T1000 (cell line): Measurements from ENCODE around the gene AHCYL2.
"Not testable (repeated sequence)": the region's sequence is repeated elsewhere in the genome, so short reads cannot be mapped to it uniquely, and the experiment has no call there.

Source experiments
- DNase-seq: peaks from one replicate; lab custom pipeline; 2025; ENCODE audit warnings: mixed read lengths; lab: John Stamatoyannopoulos, UW

AHCYL2 gene

DNA sequence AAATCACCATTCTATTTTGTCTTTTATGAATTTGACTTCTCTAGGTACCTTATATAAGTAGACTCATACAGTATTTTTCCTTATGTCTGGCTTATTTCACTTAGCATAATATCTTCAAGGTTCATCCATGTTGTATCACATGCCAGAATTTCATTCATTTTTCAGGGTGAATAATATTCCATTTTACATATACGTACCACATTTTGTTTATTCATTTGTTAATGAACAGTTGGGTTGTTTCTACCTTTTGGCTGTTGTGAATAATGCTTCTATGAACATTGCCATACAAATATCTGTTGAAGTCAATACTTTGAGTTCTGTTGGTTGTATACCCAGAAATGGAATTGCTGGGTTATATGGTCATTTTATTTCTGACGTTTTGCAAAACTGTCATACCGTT, 20.7 kb downstream of the AHCYL2 start:
- DNase-seq = no peak

DNA sequence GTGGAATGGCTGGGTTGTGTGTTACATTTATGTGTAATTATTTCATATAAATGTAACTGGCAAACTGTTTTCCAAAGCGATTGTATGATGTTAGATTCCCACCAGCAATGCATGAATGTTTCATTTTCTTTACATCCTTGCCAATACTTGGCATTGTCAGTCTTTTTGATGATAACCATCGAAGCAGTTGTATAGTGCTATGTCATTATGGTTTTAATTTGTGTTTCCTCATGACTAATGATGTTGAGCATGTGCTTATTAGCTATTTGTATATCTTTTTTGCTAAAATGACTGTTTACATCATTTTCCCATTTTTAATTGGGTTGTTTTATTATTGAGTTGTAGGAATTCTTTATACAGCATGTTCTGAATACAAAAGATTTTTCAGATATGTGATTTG, 22.3 kb downstream of the AHCYL2 start:
- no peak for DNase-seq

DNA sequence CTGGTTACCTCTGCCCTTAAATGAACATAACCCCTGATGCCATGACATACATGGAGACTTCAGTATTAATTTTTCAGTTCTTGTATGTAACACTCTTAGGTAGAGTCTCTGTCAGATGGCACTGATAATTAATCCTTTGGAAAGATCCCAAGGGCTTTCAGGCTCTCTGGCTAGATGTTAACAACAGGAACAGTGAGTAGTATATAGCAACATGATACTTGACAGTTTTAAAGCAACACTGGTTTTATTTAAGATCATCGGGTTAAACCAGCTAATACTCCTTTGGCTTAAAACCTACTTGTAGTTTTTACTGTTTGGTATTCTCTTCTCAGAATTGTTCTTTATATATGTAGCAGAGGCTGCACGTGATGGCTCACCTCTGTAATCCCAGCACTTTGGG, 27.3 kb downstream of the AHCYL2 start:
- no peak for DNase-seq

DNA sequence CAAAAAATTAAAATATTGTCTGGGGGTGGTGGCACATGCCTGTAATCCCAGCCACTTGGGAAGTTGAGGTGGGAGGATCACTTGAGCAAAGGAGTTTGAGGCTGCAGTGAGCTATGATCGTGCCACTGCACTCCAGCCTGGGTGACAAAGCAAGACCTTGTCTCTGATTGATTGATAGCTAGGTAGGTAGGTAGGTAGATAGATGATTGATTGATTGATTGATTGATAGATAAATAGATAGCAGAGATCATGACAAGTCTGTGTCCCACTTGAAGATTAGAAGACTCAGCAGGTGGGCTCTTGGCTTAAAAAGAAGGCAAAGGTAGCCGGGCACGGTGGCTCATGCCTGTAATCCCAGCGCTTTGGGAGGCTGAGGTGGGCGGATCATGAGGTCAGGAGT, 27.8 kb downstream of the AHCYL2 start:
- DNase-seq = not testable (repeated sequence)

DNA sequence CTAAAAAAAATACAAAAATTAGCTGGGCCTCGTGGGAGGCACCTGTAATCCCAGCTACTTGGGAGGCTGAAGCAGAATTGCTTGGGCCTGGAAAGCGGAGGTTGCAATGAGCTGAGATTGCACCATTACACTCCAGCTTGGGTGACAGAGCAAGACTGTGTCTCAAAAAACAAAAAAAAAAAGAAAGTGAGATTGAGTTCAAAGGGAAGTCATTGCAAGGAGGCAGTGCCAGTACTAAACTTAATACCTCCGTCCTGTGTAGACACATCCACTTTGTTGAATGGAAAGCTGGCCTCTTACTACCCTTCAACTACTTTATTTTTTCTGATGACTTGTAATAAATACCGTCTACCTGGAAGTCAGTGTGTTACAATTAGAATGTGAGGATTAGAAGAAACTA, 31.0 kb downstream of the AHCYL2 start:
- DNase-seq = no peak

DNA sequence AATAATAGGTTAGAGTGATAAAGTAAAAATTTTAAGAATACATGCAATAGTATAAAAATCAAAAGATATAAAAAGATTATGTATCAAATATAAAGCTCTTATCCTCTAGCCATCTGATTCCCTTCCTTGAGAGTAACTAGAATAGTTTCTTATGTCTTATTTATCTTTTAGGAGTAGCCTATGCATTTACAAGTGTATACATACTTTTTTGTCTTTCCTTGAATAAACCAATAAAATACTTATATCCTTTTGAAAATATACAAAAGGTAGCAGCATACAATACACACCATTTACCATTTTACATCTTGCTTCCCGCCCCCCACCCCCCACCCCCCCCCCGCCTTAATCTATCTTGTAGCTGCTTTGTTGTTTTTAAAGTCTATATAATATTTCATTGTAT, 31.4 kb downstream of the AHCYL2 start:
- no peak for DNase-seq

DNA sequence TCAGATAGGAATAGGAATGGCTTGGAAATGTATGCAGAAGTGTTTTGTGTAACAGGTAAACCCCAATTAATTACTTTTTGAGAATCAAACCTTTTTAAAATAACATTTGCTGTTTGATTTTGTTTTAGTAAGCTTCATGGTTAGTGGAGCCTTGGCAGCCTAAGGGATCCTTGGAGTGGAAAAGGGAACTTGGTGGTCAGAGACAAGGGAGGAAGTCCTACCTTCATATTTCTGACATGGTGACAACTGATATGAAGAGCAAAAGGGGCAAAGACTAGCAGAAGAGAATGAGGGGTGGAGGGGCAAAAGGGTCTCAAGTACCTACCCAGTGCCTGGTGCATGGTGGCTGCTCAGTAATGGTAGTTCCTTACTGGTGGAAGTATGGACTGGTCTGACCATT, 32.3 kb downstream of the AHCYL2 start:
- DNase-seq = no peak

DNA sequence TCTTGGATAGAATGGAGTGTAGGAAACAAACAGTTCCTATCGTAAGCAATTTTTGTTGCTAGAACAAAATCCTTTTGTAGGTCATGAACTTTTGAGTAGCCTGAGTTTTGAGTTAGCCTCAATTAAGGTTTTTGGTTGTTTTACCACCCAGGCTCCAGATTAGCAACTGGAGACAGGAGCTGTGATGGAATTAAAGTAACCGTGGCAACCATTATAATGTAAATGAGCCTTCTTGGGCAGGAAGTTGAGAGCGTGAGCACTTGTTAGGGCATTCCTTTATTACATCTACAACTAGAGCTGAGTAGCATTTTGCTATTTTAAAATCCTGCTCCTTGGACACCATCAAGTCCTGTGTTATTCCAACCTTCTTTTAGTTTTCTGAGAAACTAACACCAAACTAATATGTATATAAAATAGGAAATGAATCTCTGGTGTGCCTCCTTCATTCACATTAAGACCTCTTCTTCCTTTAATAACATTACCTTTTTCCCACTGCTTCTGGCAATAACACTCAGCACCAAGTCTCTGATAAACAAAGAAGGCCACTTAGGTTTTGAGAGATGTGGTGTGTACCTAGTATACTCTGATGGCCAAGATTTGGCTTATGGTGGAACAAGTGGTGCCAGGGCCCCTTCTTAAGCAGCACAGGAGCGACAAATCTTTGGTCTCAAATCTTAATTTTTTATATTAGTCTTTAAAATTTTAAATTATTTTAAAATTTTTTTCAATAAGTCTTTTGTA, 34.0 kb downstream of the AHCYL2 start:
- DNase-seq = no peak

DNA sequence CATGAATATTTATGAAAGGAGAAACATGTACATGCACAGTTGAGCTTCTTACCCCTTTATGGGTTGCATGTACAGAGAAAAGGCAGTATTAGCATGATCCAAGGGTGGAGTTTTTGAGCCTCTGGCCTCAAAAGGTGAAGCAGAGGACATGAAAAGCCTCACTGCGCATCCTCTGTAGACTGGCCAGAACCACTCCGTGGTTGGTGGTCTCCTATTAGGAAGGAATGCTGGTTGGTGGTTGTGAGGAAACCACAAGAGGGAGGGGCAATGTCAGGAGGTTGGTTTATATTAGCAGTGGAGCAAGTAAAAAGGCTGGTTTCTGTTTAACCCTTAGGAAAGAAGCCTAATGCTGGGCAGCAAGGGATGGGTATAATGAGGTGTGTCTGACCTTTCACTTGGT, 37.5 kb downstream of the AHCYL2 start:
- DNase-seq = no peak

DNA sequence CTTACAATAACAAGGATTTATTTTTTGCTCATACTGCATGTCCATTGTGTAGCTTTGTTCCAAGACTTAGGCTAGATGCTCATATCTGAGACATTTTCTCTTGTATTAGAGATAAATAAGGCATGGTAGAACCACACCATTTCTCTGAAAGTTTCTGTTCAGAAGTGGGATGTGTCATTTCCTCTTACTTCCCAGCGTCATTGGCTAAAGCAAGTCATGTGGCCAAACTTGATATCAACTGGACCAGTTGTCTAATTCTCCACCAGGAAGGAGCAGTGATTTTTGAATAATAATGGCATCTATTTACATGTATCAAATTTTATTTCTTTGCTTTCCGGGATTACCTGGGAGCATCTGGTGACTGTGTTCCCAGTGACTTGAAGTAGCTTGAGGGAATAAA, 38.3 kb downstream of the AHCYL2 start:
- DNase-seq = no peak

DNA sequence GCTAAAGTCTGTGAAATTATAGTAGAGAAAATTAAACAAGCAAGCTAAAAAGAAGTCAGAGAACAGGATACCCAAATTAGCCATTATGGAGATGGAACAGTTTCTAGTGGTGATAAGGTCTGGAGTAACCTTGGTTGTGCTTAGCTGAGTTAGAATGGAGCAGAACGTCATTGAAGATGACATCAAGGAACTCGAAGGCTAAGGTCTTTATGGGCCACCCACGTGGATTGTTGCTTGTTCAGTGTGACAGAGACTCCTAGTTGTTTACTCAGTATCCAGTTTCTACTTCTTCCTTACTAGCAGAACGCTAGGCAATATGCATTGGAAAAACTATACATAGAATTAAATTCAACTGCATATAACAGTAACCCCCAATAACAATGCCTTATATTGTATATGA, 39.7 kb downstream of the AHCYL2 start:
- no peak for DNase-seq

DNA sequence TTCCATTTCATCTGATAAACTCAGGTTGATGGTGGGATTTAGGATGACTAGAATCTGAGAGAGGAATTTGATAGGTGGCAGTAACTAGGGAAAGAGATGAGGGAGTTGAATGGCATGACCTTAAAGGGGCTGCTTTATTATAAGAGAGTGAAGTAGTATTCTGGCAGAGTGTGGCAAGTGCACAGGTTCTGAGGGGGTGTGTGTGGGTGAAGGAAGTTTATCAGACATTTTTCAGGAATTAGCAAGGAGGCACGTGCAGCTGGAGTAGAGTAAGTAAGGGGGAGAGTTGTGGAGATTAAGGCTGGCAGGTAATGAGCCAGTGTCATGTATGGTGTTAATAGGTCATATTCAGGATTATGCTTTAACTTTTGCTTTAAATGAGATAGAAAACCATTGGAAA, 40.5 kb downstream of the AHCYL2 start:
- DNase-seq = no peak

DNA sequence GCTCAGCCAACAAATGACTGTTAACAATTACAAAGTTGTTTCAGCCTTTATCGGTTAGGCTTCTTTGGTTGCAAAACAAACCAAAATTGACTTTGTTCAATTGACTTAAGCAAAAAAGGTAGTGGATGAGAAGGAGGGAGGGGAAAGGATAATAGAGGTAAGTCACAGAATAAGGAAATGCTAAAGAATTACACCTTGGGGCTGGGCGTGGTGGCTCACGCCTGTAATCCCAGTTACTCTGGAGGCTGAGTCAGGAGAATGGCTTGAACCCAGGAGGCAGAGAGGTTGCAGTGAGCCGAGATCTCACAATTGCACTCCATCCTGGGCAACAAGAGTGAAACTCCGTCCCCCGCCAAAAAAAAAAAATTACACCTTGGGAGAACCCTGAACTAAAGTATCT, 41.4 kb downstream of the AHCYL2 start:
- DNase-seq = no peak

DNA sequence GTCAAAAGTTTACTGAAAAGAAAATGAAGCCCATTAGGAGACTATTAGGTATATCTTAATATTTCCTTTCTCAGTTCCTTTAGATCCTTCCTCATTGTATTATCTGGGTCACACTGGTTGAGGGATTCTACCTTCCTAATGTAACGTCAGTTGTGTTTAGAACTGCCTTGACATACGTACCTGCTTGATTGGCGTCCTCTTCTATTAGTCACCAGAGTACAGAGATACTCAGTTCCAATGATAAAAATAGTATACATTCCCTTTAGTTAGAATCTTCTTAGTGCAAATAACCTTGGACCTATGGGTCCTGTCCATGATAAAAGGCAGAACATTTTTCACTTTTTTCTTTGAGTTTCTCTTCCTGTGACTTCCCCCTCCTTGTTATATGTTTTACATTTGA, 45.2 kb downstream of the AHCYL2 start:
- no peak for DNase-seq

DNA sequence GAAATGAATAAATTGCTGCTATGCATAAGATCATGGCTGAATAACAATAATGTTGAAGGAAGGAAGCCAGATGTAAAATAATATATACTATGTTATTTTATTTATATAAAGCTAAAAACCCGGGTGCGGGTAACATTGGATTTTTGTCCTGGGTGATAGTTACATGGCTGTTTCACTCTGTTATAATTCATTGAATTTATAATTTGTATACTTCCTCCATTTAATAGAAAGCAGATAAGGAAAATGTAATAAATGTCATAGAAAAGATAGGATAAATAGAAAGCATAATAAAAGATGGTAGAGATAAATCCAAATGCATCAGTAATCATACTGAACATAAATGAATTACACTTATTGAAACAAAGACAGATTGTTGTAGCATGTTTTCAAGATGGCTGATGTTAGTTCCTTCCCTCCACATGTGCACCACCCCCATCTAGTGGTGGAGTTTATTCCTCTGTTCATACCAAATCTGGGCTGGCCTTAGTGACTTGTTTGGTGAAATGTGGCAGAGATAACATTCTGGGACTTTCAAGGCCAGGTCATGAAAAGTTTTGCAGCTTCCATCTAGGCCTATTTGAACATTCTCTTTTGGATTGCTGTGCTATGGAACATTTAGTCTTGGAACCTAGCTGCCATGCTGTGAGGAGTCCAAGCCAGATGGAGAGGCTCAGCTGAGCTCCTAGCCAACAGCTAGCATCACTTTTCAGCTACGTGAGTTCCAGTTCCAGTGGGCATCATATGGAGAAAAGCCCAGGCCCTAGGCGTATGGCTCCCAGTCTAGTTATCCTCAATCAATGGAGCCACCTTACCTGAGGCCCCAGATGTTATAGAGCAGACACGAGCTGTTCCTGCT, 46.9 kb downstream of the AHCYL2 start:
- DNase-seq = peak; percentile 1

DNA sequence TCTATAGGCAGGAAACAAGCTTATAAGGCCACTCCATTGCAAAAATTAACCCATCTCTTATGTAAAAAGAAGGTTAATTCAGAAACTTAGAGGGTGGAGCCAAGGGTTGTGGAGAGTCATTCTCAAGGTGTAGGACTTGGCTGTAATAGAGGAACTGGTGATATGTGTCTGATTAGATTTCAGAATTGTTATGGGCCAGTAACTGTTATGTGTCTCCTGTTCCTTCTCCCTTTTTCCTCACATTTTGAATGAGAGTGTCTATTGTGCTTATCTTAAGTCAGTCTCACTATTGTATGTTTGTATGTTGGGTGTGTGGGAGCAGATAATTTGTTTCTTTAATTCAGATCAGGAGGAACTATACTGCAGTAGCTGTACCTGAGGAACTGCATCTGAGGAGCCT, 49.1 kb downstream of the AHCYL2 start:
- no peak for DNase-seq

DNA sequence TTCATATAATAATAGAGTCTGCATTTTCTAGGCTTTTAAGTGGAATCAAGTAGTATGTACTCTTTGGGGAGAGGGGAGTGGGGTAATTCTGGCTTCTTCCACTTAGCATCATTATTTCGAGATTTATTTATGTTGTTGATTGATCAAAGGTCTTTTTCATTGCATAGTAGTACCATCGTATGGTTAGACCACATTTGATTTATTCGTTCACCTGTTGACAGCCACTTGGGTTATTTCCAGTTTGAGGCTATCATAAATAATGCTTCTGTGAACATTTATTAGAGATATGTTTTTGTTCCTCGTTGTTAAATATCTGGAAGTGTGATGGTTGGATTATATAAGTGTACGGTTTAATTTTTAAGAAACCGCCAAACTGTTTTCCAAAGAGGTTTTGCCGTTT, 52.8 kb downstream of the AHCYL2 start:
- DNase-seq = no peak

DNA sequence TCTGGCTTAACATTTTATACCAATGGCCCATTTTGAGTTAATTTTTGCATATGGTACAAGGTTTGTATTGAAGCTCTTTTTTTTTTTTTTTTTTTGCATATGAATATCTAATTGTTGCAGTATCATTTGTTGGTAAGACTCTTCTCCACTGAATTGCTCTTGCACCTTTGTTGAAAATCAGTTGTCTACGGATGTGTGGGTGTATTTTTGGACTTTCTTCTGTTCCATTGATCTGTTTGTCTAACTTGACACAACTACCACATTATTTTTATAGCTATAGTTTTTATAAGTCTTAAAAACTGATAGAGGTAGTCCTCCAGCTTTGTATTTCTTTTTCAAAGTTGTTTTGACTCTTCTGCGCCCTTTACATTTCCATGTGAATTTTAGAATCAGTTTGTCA, 53.9 kb downstream of the AHCYL2 start:
- no peak for DNase-seq

DNA sequence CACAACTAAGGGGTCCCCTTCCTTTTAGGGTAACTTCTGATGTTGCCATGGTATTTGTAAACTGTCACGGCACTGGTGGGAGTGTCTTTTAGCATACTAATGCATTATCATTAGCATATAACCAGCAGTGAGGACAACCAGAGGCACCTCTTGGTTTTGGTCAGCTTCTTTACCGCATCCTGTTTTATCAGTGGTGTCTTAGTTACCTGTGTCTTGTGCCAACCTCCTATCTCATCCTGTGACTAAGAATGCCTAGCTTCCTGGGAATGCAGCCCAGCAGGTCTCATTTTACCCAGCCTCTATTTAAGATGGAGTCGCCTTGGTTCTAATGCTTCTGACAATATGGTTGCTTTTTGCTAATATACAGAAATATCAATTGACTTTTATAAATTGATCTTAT, 54.9 kb downstream of the AHCYL2 start:
- no peak for DNase-seq

DNA sequence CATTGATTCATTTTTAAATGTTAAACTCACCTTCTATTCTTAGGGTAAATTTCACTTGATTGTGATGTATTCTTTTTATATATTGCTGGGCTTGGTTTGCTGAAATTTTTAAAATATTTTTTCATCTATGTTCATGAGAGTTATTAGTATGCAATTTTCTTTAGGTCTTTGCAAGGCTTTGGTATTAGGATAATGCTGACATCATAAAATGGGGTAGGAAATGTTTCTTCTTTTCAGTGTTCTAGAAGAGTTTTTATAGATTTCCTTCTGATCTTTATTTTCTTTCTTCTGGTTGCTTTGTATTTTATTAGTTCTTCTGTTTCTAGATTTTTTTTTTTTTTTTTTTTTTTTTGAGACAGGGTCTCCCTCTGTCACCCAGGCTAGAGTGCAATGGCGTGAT, 56.3 kb downstream of the AHCYL2 start:
- no peak for DNase-seq

DNA sequence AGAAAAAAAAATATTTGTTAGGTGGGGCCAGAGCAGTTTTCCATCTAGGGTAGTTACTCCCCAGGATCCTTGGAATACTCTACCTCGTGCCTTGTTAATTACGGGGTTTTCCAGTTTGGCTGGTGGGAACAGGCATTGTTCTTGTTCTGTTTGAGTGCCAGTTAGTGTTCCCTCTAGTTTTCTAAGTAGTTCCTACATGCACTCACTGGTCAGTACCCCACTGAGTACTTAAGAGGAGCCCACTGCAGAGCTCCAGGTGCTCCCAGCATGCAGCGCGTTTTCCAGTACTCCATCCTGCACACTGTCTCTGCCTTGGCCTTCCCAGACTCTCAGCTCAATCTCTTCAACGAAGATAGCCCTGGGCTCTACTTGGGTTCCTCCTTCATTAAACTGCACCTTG, 58.0 kb downstream of the AHCYL2 start:
- no peak for DNase-seq

DNA sequence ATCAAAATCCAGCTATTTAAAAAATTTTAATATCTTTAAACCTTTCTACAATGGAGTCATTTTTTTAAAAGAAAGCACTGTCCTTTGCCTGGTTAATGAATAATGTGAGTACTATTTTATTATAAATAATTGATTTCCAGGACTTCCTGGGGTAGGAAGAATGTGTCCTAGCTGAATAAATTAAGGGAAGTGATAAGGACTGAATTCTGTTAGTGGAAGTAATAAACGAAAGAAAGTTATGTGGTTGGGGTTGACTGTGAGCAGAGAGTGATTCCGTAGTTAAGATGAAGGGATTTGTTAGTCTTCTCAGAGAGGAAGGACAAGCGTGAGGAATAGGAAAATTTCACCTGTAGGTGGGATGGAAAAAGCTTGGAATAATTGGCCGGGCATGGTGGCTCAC, 59.1 kb downstream of the AHCYL2 start:
- no peak for DNase-seq

DNA sequence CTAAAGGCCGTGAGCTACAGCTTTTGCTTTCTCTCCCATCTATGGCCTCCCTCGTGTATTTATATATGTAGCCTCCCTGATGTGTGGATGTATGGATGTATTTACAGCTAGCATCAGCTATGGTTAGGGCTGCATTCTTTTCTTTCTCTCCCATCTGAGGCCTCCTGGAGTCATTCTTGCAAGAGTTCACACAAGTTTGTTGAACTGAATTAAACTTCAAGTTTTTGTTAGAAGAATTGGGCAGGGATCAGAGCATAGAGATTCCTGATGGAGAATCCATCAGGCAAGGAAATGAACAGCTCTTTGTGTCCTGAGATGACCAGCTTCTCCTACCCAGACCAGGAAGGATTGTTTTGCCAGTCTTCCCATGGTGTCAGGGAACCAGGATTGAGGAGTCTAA, 60.3 kb downstream of the AHCYL2 start:
- no peak for DNase-seq

DNA sequence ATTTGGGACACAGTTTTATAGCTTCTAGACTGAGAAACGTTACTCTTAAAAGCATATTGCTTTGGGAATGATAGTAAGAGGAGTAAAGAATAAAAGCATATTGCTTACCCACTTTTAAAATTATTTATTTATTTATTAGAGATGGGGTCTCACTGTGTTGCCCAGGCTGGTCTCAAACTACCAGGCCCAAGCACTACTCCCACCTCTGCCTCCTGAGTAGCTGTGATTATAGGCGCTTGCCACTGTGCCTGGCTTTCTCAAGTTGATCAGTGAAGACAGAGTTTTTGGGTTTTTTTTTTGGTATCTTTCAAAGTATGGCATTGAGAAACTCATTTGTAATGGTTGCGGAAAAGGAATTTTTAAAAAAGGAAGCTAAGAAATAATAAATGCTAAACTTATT, 68.0 kb downstream of the AHCYL2 start:
- DNase-seq = no peak
